Right atrium auricular region (tissue), 2 donors: Measurements from ENCODE around the gene ARPP19. TPM values are rescaled to one million over a fixed set of nuclear protein-coding genes. Genes with fewer than 3 reads are reported as not detected.

Experiments
- DNase-seq: peaks from one replicate; pipeline ENCODE4 v3.0.0-alpha.2; 2019; ENCODE audit warnings: low spot score
- H3K27ac ChIP-seq, 2 donors: fragments of 200-600 bp; sonication (generic); 1 replicate in 1 of 2; 2 replicates in 1 of 2; pipeline ENCODE4 v1.5.1; 2016 to 2019
- H3K27me3 ChIP-seq, 2 donors: fragments of 200-600 bp; sonication (generic); one replicate each; pipeline versions ENCODE4 v1.5.1 to v1.6.0; 2017 to 2019
- H3K36me3 ChIP-seq: fragments of 200-600 bp; sonication (generic); one replicate; pipeline ENCODE4 v1.5.1; 2016
- H3K4me1 ChIP-seq, 2 donors: fragments of 200-600 bp; sonication (generic); one replicate each; pipeline versions ENCODE4 v1.5.1 to v1.6.0; 2017 to 2019
- H3K4me3 ChIP-seq, 2 donors: fragments of 200-600 bp; sonication (generic); 1 replicate in 1 of 2; 2 replicates in 1 of 2; pipeline ENCODE4 v1.5.1; 2017 to 2019; ENCODE audit warnings: mild to moderate bottlenecking in 1 of 2, moderate library complexity in 1 of 2
- H3K9me3 ChIP-seq, 2 donors: fragments of 200-600 bp; sonication (generic); one replicate each; pipeline ENCODE4 v1.5.1; 2019
- total RNA-seq, 2 donors: library from RNA; depleted of rRNA; stranded (reverse); fragments of >200 nt; gene quantifications; one replicate each; pipeline ENCODE4 v1.1.0, GENCODE V29; 2016
- TF ChIP-seq, protein P1 (sequence below), 2 donors: fragments of 200-600 bp; sonication (generic); IDR thresholded peaks; one replicate each; pipeline ENCODE4 v1.5.1; 2019; ENCODE audit warnings: antibody characterized with exemption in 2 of 2

The ARPP19 gene
- total RNA-seq, 2 donors from 2014 or later, result 82.7 to 94.3 TPM

DNA sequence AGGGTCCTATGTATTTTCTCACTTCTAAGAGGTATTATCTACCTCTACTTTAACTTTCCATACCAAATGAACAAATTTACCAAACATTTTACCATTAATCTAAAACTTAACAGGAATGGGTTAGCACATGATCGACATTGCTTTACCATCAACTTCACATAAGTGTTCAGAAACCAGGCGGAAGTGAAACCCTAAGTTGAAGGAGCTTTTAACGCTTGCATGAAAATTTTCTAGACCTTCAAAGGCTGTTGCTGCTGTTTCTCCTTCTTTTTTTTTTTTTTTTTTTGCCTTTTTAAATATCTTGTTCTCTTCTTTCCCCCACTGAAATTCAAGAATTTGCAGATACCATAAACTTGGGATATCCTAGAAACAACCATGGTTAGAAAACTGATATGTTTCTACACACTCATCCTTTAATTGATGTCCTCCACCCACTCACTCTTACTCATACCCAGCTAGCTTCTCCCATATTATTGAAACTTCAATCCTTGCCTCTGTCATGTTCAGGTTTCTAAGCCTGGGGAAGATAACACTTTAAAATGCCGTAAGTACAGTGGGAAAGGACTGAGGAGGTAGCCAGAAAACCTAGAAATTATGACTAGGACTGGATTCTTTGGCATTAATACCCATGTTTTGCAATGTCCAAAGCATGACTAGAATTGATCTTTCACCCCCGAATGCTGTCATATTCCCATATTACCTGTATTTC lies 64.9 kb downstream of the ARPP19 start:
- no peak overlapping the region for H3K27ac ChIP-seq

DNA sequence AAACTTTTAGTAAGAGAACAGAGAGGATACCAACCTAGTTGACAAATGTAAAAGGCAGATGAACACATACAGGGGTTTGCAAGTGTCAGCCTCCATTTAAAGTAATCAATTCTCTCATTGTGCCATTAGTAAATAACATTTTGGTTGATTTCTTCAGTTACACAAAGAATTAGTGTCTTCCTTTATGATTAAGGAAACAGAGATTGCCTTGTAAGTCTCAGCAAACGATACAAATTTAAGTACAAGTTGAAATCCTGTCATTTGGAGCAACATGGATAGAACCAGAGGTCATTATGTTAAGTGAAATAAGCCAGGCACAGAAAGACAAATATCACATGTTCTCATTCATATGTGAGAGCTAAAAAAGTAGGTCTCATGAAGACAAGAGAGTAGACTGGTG lies 66.2 kb downstream of the ARPP19 start:
- TF ChIP-seq, protein P1, sequence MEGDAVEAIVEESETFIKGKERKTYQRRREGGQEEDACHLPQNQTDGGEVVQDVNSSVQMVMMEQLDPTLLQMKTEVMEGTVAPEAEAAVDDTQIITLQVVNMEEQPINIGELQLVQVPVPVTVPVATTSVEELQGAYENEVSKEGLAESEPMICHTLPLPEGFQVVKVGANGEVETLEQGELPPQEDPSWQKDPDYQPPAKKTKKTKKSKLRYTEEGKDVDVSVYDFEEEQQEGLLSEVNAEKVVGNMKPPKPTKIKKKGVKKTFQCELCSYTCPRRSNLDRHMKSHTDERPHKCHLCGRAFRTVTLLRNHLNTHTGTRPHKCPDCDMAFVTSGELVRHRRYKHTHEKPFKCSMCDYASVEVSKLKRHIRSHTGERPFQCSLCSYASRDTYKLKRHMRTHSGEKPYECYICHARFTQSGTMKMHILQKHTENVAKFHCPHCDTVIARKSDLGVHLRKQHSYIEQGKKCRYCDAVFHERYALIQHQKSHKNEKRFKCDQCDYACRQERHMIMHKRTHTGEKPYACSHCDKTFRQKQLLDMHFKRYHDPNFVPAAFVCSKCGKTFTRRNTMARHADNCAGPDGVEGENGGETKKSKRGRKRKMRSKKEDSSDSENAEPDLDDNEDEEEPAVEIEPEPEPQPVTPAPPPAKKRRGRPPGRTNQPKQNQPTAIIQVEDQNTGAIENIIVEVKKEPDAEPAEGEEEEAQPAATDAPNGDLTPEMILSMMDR (IDR thresholded peaks at IDR 0.05), result no peak

More for the DNA sequence above, 64.9 kb downstream of the ARPP19 start:
- Histone ChIP-seq H3K36me3 (no peaks in the 10 kb centered on the region), H3K4me3 (no peak overlapping the region), H3K9me3 (no peaks in the 10 kb centered on the region), H3K4me1 (peaks cover 0 to 6% of the 10 kb centered on the region in 2 donors), H3K27me3 (no peaks in the 10 kb centered on the region)
- TF ChIP-seq, protein P1 (IDR thresholded peaks at IDR 0.05), result no peak
- DNase-seq, result no peak

DNA sequence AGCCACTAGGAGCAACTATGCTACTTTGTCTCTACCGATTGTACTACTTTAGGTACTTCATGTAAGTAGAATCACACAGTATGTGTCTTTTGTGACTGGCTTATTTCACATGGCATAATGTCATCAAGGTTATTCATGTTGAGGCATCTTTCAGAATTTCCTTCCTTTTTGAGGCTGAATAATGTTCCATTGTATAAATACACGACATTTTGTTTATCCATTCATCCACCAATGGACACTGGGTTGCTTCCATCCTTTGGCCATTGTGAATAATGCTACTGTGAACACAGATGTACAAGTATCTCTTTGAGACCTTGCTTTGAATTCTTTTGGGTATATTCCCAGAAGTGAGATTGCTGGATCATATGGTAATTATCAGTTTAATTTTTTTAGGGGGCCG lies 69.3 kb downstream of the ARPP19 start:
- no peak for DNase-seq
- TF ChIP-seq, protein P1 (IDR thresholded peaks at IDR 0.05), result no peak
- Histone ChIP-seq H3K4me3 (no peak overlapping the region), H3K27ac (no peak overlapping the region), H3K4me1 (no peaks in the 10 kb centered on the region), H3K9me3 (no peaks in the 10 kb centered on the region), H3K27me3 (no peaks in the 10 kb centered on the region), H3K36me3 (no peaks in the 10 kb centered on the region)

More for the DNA sequence above, 66.2 kb downstream of the ARPP19 start:
- no peaks in the 10 kb centered on the region for H3K36me3 ChIP-seq
- no peak overlapping the region for H3K27ac ChIP-seq
- DNase-seq, result no peak
- no peaks in the 10 kb centered on the region for H3K27me3 ChIP-seq
- H3K4me1 ChIP-seq, result peaks cover 0 to 5% of the 10 kb centered on the region in 2 donors
- no peaks in the 10 kb centered on the region for H3K9me3 ChIP-seq
- no peak overlapping the region for H3K4me3 ChIP-seq

DNA sequence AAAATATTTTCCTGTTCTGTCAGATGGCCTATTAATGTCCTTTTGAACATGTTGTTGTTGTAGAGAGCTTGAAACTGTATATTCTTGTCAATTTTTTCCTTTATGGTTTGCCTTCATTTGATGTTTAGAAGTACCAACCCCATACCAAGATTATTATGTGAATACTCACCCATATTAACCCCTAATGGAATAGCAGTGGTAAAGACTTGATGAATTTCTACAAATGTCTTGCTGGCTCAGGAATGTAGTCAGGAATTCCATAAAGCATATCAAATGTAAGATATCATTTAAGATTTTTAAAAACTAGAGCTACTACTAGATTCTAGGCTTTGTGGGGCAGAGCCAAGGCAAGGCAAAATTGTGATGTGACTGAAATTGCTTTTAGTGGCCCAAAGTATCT lies 70.1 kb downstream of the ARPP19 start:
- Histone ChIP-seq H3K27me3 (no peaks in the 10 kb centered on the region), H3K27ac (no peak overlapping the region), H3K4me1 (no peaks in the 10 kb centered on the region), H3K4me3 (no peak overlapping the region), H3K36me3 (no peaks in the 10 kb centered on the region), H3K9me3 (no peaks in the 10 kb centered on the region)
- TF ChIP-seq, protein P1 (IDR thresholded peaks at IDR 0.05), result no peak
- no peak for DNase-seq

Other genes with a start within 250 kb of the ARPP19 start
- 10 to 100 TPM; 12.3 to 21.5 TPM for gene MYO5A, start 40.1 kb downstream of the ARPP19 start, total RNA-seq
- 10 to 100 TPM; 21.6 to 36.7 TPM for gene ATOSA, start 110.4 kb upstream of the ARPP19 start, total RNA-seq
- gene ONECUT1, start 221.3 kb upstream of the ARPP19 start, total RNA-seq, result not detected